ENCODE data around the gene C7orf33.

- TF ChIP-seq CTCF (conservative IDR thresholded peaks at IDR 0.05; ENCODE audit: low read length) (no peak), EZH2phosphoT487 (IDR thresholded peaks at IDR 0.05; ENCODE audit: borderline replicate concordance, low read depth, low read length) (no peak)
These were observed 31.0 kb downstream of the C7orf33 start for GRCh38 chr7:148621563-148621962.
